ENCODE results near the gene GPR142. TPM values are rescaled to one million over a fixed set of nuclear protein-coding genes. Genes with fewer than 3 reads are reported as not detected.

Gene GPR142
- total and polyA plus RNA-seq, 2 donors (not counting 3 experiments of a cell fraction or from before 2014, with no cell fraction given) = not detected

- DNase-seq (ENCODE audit: low read depth, low spot score) (no peak), FAIRE-seq (no peak)
- Histone ChIP-seq H3K4me2 (ENCODE audit: insufficient read depth, low read length) (no peak overlapping the region), H3K4me3 (replicated peaks in 1 of 3; ENCODE audit: insufficient read depth in 1 of 3, low read depth in 1 of 3, low read length in 3 of 3) (no peak overlapping the region), H3K9me3 (replicated peaks; ENCODE audit: control insufficient read depth, insufficient read depth, low read length) (no peaks in the 10 kb centered on the region), H3K27ac (ENCODE audit: insufficient read depth, low read depth, low read length) (no peak overlapping the region), H4K20me1 (replicated peaks; ENCODE audit: control insufficient read depth, extremely low read depth, insufficient read depth, low read length) (no peaks in the 10 kb centered on the region), H2AFZ (ENCODE audit: low read depth, low read length) (no peak overlapping the region), H3K27me3 (ENCODE audit: control insufficient read depth in 2 of 2, insufficient read depth in 2 of 2, low read length in 2 of 2) (peaks cover 0 to 9% of the 10 kb centered on the region in 2 experiments), H3K79me2 (ENCODE audit: control insufficient read depth, insufficient read depth, low read length) (no peaks in the 10 kb centered on the region), H3K4me1 (ENCODE audit: control insufficient read depth, extremely low read depth, insufficient read depth, low read length) (peaks cover 1% of the 10 kb centered on the region), H3K9me1 (replicated peaks; ENCODE audit: control insufficient read depth, extremely low read depth, insufficient read depth, low read length) (no peaks in the 10 kb centered on the region), H3K9ac (replicated peaks; ENCODE audit: extremely low read depth, insufficient read depth, low read length) (no peak overlapping the region), H3K36me3 (ENCODE audit: control insufficient read depth in 2 of 2, extremely low read depth in 1 of 2, insufficient read depth in 2 of 2, low read length in 2 of 2) (no peaks in the 10 kb centered on the region)
- dilution Hi-C loops (cut with MboI; ENCODE audit: extremely low pct_ligation_motif_present, low sequenced_read_pairs) (no loop called here), intact Hi-C loops (cut with micrococcal nuclease) (no loop called here)
- POLR2A ChIA-PET = no interaction called here
- CTCF ChIA-PET = interaction anchor here (1.1 to 2.5 kb wide), 2 partner anchors 18 kb away, joined by 5 to 13 read pairs; partner anchors contain the start of gene GPR142
- BruUV-seq (replicated peaks) = no TSS peak
- TF ChIP-seq MYC (IDR thresholded peaks at IDR 0.05; ENCODE audit: low read depth, low read length) (no peak), JUN (IDR thresholded peaks at IDR 0.05; ENCODE audit: borderline replicate concordance, insufficient read depth, insufficient read length, low read depth) (no peak), POLR2A (IDR thresholded peaks at IDR 0.05; ENCODE audit: low read depth, low read length) (no peak), EZH2 (IDR thresholded peaks at IDR 0.05; ENCODE audit: borderline replicate concordance, low read depth, low read length, severe bottlenecking) (no peak), FOS (IDR thresholded peaks at IDR 0.05; ENCODE audit: borderline replicate concordance, insufficient read depth, low read length) (no peak)
Observed at GRCh38 chr17:74350486-74350885, 16.8 kb upstream of the GPR142 start.

GRCh38 chr17:74351552-74352210 is 15.6 kb upstream of the GPR142 start:
- TF ChIP-seq JUN (IDR thresholded peaks at IDR 0.05; ENCODE audit: borderline replicate concordance, insufficient read depth, insufficient read length, low read depth) (no peak), GATA2 (IDR thresholded peaks at IDR 0.05; ENCODE audit: insufficient read depth, insufficient read length, low read depth, low read length) (no peak), EZH2 (IDR thresholded peaks at IDR 0.05; ENCODE audit: borderline replicate concordance, low read depth, low read length, severe bottlenecking) (no peak), POLR2A (IDR thresholded peaks at IDR 0.05; ENCODE audit: low read depth, low read length) (no peak), POLR2AphosphoS5 (IDR thresholded peaks at IDR 0.05; ENCODE audit: insufficient read depth, low read depth, low read length) (no peak)
- Histone ChIP-seq H3K27ac (ENCODE audit: insufficient read depth, low read depth, low read length) (no peak overlapping the region), H3K4me1 (ENCODE audit: control insufficient read depth, extremely low read depth, insufficient read depth, low read length) (no peaks in the 10 kb centered on the region), H3K27me3 (ENCODE audit: control insufficient read depth in 2 of 2, insufficient read depth in 2 of 2, low read length in 2 of 2) (peaks cover 3 to 19% of the 10 kb centered on the region in 2 experiments), H3K36me3 (ENCODE audit: control insufficient read depth in 2 of 2, extremely low read depth in 1 of 2, insufficient read depth in 2 of 2, low read length in 2 of 2) (no peaks in the 10 kb centered on the region), H3K9me1 (replicated peaks; ENCODE audit: control insufficient read depth, extremely low read depth, insufficient read depth, low read length) (no peaks in the 10 kb centered on the region), H3K4me2 (ENCODE audit: insufficient read depth, low read length) (no peak overlapping the region), H3K9me3 (replicated peaks; ENCODE audit: control insufficient read depth, insufficient read depth, low read length) (no peaks in the 10 kb centered on the region), H3K4me3 (replicated peaks in 1 of 3; ENCODE audit: insufficient read depth in 1 of 3, low read depth in 1 of 3, low read length in 3 of 3) (no peak overlapping the region), H3K79me2 (ENCODE audit: control insufficient read depth, insufficient read depth, low read length) (no peaks in the 10 kb centered on the region), H4K20me1 (replicated peaks; ENCODE audit: control insufficient read depth, extremely low read depth, insufficient read depth, low read length) (no peaks in the 10 kb centered on the region), H3K9ac (replicated peaks; ENCODE audit: extremely low read depth, insufficient read depth, low read length) (no peak overlapping the region), H2AFZ (ENCODE audit: low read depth, low read length) (no peak overlapping the region)
- CTCF ChIA-PET = interaction anchor here (1.1 to 2.5 kb wide), 3 partner anchors 12 to 922 kb away, joined by 3 to 13 read pairs (median 4); partner anchors contain the start of gene GPR142
- intact Hi-C loops (cut with micrococcal nuclease) = no loop called here
- BruUV-seq (replicated peaks) = no TSS peak
- POLR2A ChIA-PET = no interaction called here
- FAIRE-seq = no peak
- DNase-seq (ENCODE audit: low read depth, low spot score) = no peak
- dilution Hi-C loops (cut with MboI; ENCODE audit: extremely low pct_ligation_motif_present, low sequenced_read_pairs) = no loop called here
